HepG2 (cell line): Measurements from ENCODE around the gene TCAP. TPM values are rescaled to one million over a fixed set of nuclear protein-coding genes. Genes with fewer than 3 reads are reported as not detected.
A peak's percentile ranks its signal among the peaks of the same experiment; 100 is the strongest.

Experiments used
- ATAC-seq: fragments of 200-7000 bp; cut with Tn5 transposase; 3 replicates; pipeline ENCODE4 v1.9.1; 2020; ENCODE audit warnings: mild to moderate bottlenecking, moderate library complexity
- BruUV-seq: library from RNA; stranded (reverse); fragments of 400-500 nt; replicated peaks from 2 replicates; lab custom pipeline; 2021; lab: Mats Ljungman, UMichigan
- CTCF ChIA-PET: fragments of 300-600 bp; formaldehyde crosslinking; extraction: SDS; loops from one replicate; lab custom pipeline; 2021; ENCODE audit warnings: low total read pairs, inconsistent platforms, low intra/inter-chr PET ratio; lab: Yijun Ruan, JAX
- POLR2A ChIA-PET: fragments of 350-600 bp; sonication (Branson Sonifier 250); formaldehyde crosslinking; loops from one replicate; lab custom pipeline; 2020; ENCODE audit warnings: antibody characterized with exemption, inconsistent platforms; lab: Yijun Ruan, JAX
- DNase-seq: peaks from one replicate; pipeline ENCODE4 v3.0.0-alpha.2; 2015; ENCODE audit warnings: low spot score
- FAIRE-seq: peaks from 3 replicates; lab custom pipeline; 2011; peaks lifted over from hg19 to GRCh38; lab: Jason Lieb, UNC
- H2AFZ ChIP-seq: one replicate; pipeline ENCODE4 v1.6.1; 2011; ENCODE audit warnings: low read length, inconsistent platforms
- H3K27ac ChIP-seq: fragments of 300-600 bp; 3 replicates; pipeline ENCODE4 v1.8.0; 2011; ENCODE audit warnings: mixed run types, mild to moderate bottlenecking, mixed read lengths, low read length, inconsistent platforms; ENCODE audit not compliant: insufficient read depth; ENCODE audit errors: extremely low read length
- H3K27me3 ChIP-seq, 2 experiments: fragments of 200-600 bp in 1 of 2; 2 replicates in 1 of 2; 3 replicates in 1 of 2; pipeline versions ENCODE4 v1.6.0 to v1.8.0; 2011; ENCODE audit warnings: low read length in 2 of 2, mild to moderate bottlenecking in 2 of 2, moderate library complexity in 2 of 2, inconsistent platforms in 1 of 2; ENCODE audit not compliant: insufficient read depth in 2 of 2, control insufficient read depth in 1 of 2
- H3K36me3 ChIP-seq, 2 experiments: fragments of 200-600 bp in 1 of 2; replicated peaks in 1 of 2; 2 replicates in 1 of 2; 3 replicates in 1 of 2; pipeline versions ENCODE4 v1.5.1 to v1.8.0; 2011; ENCODE audit warnings: low read length in 2 of 2, inconsistent platforms in 1 of 2; ENCODE audit not compliant: insufficient read depth in 2 of 2, control insufficient read depth in 1 of 2
- H3K4me1 ChIP-seq: 2 replicates; pipeline ENCODE4 v1.5.1; 2012; ENCODE audit warnings: low read length, inconsistent platforms; ENCODE audit not compliant: insufficient read depth
- H3K4me2 ChIP-seq: 2 replicates; pipeline ENCODE4 v1.6.0; 2011; ENCODE audit warnings: low read depth, low read length, inconsistent platforms
- H3K4me3 ChIP-seq, 3 experiments: fragments of 200-600 bp in 1 of 3; sonication (generic), shearing (Covaris generic) in 1 of 3; replicated peaks in 1 of 3; 2 replicates each; pipeline ENCODE4 v1.5.1; 2011 to 2016; ENCODE audit warnings: low read length in 3 of 3, inconsistent platforms in 2 of 3, low read depth in 2 of 3, mild to moderate bottlenecking in 2 of 3, control low read depth in 1 of 3, mixed read lengths in 1 of 3; ENCODE audit not compliant: insufficient read depth in 1 of 3
- H3K79me2 ChIP-seq: one replicate; pipeline ENCODE4 v1.6.1; 2011; ENCODE audit warnings: low read length, inconsistent platforms; ENCODE audit not compliant: insufficient read depth
- H3K9ac ChIP-seq: 2 replicates; pipeline ENCODE4 v1.6.0; 2011; ENCODE audit warnings: mild to moderate bottlenecking, low read depth, low read length, inconsistent platforms; ENCODE audit not compliant: insufficient read depth
- H3K9me3 ChIP-seq: 2 replicates; pipeline ENCODE4 v1.5.1; 2012; ENCODE audit warnings: mild to moderate bottlenecking, low read length
- H4K20me1 ChIP-seq: 2 replicates; pipeline ENCODE4 v1.6.0; 2011; ENCODE audit warnings: inconsistent platforms, mild to moderate bottlenecking, low read length, moderate library complexity; ENCODE audit not compliant: insufficient read depth
- ASH2L ChIP-seq: fragments of 300-600, 200-600 bp; sonication (generic); IDR thresholded peaks from 2 replicates; pipeline ENCODE4 v1.7.0; 2017; ENCODE audit warnings: low read depth, mild to moderate bottlenecking, moderate library complexity, mixed read lengths, low read length; ENCODE audit not compliant: insufficient read length
- CBX1 ChIP-seq: IDR thresholded peaks from one replicate; pipeline ENCODE4 v1.6.1; 2016; ENCODE audit warnings: antibody characterized with exemption, low read depth
- GFI1 ChIP-seq: sonication (generic); formaldehyde crosslinking; IDR thresholded peaks from 2 replicates; pipeline ENCODE4 v1.5.0; 2020; ENCODE audit warnings: missing genetic modification reagents, mild to moderate bottlenecking, borderline replicate concordance
- KDM3A ChIP-seq: IDR thresholded peaks from 2 replicates; pipeline ENCODE4 v1.6.1; 2018; ENCODE audit warnings: low read depth, missing compliant biosample characterization
- NR2C2 ChIP-seq: sonication (generic); formaldehyde crosslinking; IDR thresholded peaks from 2 replicates; pipeline ENCODE4 v1.4.0; 2020; ENCODE audit warnings: missing genetic modification reagents, mild to moderate bottlenecking, moderate library complexity, borderline replicate concordance
- RBM22 ChIP-seq: fragments of 200-400 bp; formaldehyde crosslinking; optimal IDR thresholded peaks from 2 replicates; pipeline ENCODE3; 2017; ENCODE audit warnings: mild to moderate bottlenecking, low read length, moderate library complexity
- TCF12 ChIP-seq, 2 experiments: fragments of 450-650 bp in 1 of 2; sonication (generic) in 1 of 2; formaldehyde crosslinking in 1 of 2; IDR thresholded peaks; 2 replicates each; pipeline versions ENCODE4 v1.6.1 to v1.8.0; 2017 to 2022; ENCODE audit warnings: antibody characterized with exemption in 1 of 2, mild to moderate bottlenecking in 1 of 2, missing genetic modification reagents in 1 of 2, moderate library complexity in 1 of 2
- ZNF124 ChIP-seq: sonication (generic); formaldehyde crosslinking; IDR thresholded peaks from 2 replicates; pipeline ENCODE4 v1.4.0; 2020; ENCODE audit warnings: missing genetic modification reagents
- ZNF230 ChIP-seq: sonication (generic); formaldehyde crosslinking; IDR thresholded peaks from 2 replicates; pipeline ENCODE4 v1.4.0; 2020; ENCODE audit warnings: mild to moderate bottlenecking, missing genetic modification reagents
- ZNF616 ChIP-seq: sonication (generic); formaldehyde crosslinking; IDR thresholded peaks from 2 replicates; pipeline ENCODE4 v1.5.0; 2020; ENCODE audit warnings: low read depth, mild to moderate bottlenecking, missing genetic modification reagents
- ZNF850 ChIP-seq: sonication (generic); formaldehyde crosslinking; conservative IDR thresholded peaks from 2 replicates; pipeline ENCODE4 v1.9.0; 2021; ENCODE audit warnings: mild to moderate bottlenecking, missing genetic modification reagents
- WGBS: methylation state at CpG from one replicate; pipeline ENCODE4 v1.1.6; 2017; ENCODE audit warnings: low lambda C conversion rate; 5-methylcytosine and 5-hydroxymethylcytosine counted together
- in situ Hi-C: cut with HindIII; loops from 2 replicates; pipeline ENCODE4 v1.10.0; 2017; ENCODE audit warnings: low pct_unique_long_range_greater_than_20kb; ENCODE audit not compliant: extremely low pct_ligation_motif_present
- intact Hi-C: fragments of 100-400 bp; cut with micrococcal nuclease; formaldehyde crosslinking; loops from one replicate; pipeline ENCODE4 v1.10.0; 2022; ENCODE audit not compliant: unreplicated experiment
- polyA plus RNA-seq, 8 experiments: library from polyadenylated mRNA; depleted of rRNA in 3 of 8; stranded (reverse) in 7 of 8; unstranded in 1 of 8; fragments of >200 nt; fragmentation: Illumina TruSeq in 4 of 8; extraction: Trizol in 4 of 8; gene quantifications; 2 replicates each; pipeline versions ENCODE4 v1.2.1 to v1.2.3, GENCODE V29; 2011 to 2016; ENCODE audit warnings: low read depth in 4 of 8, missing spikeins in 1 of 8, mixed read lengths in 1 of 8; ENCODE audit not compliant: insufficient read depth in 1 of 8
- total RNA-seq, 5 experiments: library from RNA; depleted of rRNA; stranded (reverse); fragments of >200 nt; fragmentation: Illumina TruSeq; extraction: Trizol; gene quantifications; 2 replicates each; pipeline ENCODE4 v1.2.3, GENCODE V29; 2016; ENCODE audit warnings: low read depth in 1 of 5
- TF ChIP-seq, protein P1 (sequence below): sonication (generic); formaldehyde crosslinking; IDR thresholded peaks from 2 replicates; pipeline ENCODE4 v1.9.0; 2021; ENCODE audit warnings: missing genetic modification reagents, borderline replicate concordance
- TF ChIP-seq, protein P2 (sequence below): sonication (generic); formaldehyde crosslinking; IDR thresholded peaks from 2 replicates; pipeline ENCODE4 v1.8.1; 2023; ENCODE audit warnings: mild to moderate bottlenecking, inconsistent platforms, moderate library complexity, missing genetic modification reagents, borderline replicate concordance
- TF ChIP-seq, protein P3 (sequence below): sonication (generic); formaldehyde crosslinking; conservative IDR thresholded peaks from 2 replicates; pipeline ENCODE4 v1.4.0; 2020; ENCODE audit warnings: missing genetic modification reagents

TCAP gene
- total and polyA plus RNA-seq, 2 of the 13 experiments (the other 11 are each of a cell fraction or from before 2014, with no cell fraction given), result 0.24 to 0.65 TPM

DNA sequence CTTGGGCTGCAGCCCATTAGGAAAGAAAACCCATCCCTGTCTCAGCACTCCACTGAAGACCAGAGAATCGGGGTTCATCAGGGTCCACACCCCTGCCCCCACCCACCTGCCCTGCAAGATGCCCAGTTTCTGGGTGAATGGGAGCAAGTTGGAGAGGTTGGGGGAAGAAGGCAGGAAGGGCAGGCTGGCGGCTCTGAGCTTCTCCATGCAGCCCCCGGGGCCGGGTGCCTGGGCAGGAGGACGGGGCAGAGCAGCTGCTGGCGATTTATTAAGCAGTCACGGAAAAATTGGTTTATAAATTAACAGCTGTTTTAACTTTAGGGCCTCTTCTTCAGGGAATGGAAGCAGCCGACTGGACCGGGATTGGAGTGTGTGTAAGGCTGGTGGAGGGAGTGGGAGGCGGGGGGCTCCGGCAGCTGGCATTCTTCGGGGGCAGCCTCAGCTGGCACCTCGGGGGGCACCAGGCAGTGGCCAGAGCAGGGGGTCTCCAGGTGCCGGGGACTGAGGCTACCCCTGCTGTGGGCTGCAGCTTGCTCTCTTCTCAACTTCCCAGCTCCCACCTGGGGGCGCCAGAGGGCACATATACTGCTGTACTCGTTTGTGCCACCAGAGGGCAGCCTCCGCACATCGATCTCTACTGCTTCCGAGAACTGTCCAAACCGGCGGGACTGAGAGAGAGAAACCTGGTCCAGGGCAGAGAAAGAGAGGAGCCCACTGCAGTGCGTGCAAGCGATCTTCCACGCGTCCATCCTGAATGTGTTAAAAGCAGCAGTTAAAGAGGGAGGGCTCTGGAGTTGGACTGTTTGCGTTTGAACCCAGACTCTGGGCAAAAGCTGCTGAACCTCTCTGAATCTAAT, 43.4 kb upstream of the TCAP start (continued):
- peak; percentile 89; the same call in 1 of the 2 replicates for TF ChIP-seq KDM3A

DNA sequence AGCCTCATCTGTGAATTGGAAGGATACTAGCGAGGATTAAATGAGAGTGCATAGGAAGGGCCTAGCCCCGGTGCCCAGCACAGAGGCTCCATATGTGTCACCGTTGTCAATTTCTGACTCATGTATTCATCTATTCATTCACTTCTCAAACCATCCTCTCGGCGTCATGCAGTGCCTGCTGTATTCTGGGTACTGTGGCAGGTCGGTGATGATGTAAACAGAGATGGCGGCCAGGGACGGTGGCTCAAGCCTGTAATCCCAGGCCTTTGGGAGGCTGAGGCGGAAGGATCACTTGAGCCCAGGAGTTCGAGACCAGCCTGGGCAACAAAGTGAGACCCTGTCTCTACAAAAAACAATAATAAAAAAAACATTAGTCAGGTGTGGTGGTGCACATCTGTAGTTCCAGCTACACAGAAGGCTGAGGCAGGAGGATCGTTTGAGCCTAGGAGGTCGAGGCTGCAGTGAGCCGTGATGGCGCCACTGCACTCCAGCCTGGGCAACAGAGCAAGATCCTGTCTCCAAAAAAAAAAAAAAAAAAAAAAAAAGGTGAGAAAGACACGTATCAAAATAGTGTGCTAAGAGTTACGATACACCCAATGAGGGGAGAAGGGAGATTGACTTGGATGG, 42.7 kb upstream of the TCAP start:
- peaks cover 6 to 59% of the 10 kb centered on the region in 2 experiments for H3K27me3 ChIP-seq
- no peak overlapping the region for H3K4me3 ChIP-seq
- H3K9ac ChIP-seq, result no peak overlapping the region
- H3K27ac ChIP-seq, result no peak overlapping the region
- DNase-seq, result no peak
- H3K9me3 ChIP-seq, result no peaks in the 10 kb centered on the region
- FAIRE-seq, result no peak
- WGBS, result 38% methylated on average over 16 of the region's 16 CpGs
- intact Hi-C loops, result loop anchor here (1.0 to 2.0 kb wide), 5 partner anchors 12 to 132 kb away; partner anchors contain the start of gene PNMT
- H2AFZ ChIP-seq, result no peak overlapping the region
- peaks cover 54% of the 10 kb centered on the region for H3K4me1 ChIP-seq
- H3K4me2 ChIP-seq, result peak overlapping the region; percentile 52
- in situ Hi-C loops, result loop anchor here (5.0 kb wide), 3 partner anchors 50 to 130 kb away; no protein-coding TSS in a partner anchor
- no TSS peak for BruUV-seq
- ChIA-PET POLR2A (interaction anchor here (1.0 kb wide), 2 partner anchors 52 to 81 kb away, joined by 5 read pairs; no protein-coding TSS in a partner anchor), CTCF (interaction anchor here (0.5 to 5.7 kb wide), 18 partner anchors 8 to 231 kb away, joined by 3 to 136 read pairs (median 6); partner anchors contain the start of genes MIEN1, PNMT, STARD3 and TCAP)
- H3K79me2 ChIP-seq, result no peaks in the 10 kb centered on the region
- ATAC-seq, result no peak; the same call in 1 of the 3 replicates
- H3K36me3 ChIP-seq, result no peaks in the 10 kb centered on the region
- H4K20me1 ChIP-seq, result no peaks in the 10 kb centered on the region
- TF ChIP-seq, protein P1, sequence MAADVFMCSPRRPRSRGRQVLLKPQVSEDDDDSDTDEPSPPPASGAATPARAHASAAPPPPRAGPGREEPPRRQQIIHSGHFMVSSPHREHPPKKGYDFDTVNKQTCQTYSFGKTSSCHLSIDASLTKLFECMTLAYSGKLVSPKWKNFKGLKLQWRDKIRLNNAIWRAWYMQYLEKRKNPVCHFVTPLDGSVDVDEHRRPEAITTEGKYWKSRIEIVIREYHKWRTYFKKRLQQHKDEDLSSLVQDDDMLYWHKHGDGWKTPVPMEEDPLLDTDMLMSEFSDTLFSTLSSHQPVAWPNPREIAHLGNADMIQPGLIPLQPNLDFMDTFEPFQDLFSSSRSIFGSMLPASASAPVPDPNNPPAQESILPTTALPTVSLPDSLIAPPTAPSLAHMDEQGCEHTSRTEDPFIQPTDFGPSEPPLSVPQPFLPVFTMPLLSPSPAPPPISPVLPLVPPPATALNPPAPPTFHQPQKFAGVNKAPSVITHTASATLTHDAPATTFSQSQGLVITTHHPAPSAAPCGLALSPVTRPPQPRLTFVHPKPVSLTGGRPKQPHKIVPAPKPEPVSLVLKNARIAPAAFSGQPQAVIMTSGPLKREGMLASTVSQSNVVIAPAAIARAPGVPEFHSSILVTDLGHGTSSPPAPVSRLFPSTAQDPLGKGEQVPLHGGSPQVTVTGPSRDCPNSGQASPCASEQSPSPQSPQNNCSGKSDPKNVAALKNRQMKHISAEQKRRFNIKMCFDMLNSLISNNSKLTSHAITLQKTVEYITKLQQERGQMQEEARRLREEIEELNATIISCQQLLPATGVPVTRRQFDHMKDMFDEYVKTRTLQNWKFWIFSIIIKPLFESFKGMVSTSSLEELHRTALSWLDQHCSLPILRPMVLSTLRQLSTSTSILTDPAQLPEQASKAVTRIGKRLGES (CRISPR knock-in tag), result no peak
- TF ChIP-seq ASH2L (peak; percentile 5), ZNF230 (peak; percentile 10; the same call in 1 of the 2 replicates), ZNF850 (CRISPR knock-in tag) (0 out of 2 replicates have a peak, but pooled peaks have one; percentile 13), NR2C2 (0 out of 2 replicates have a peak, but pooled peaks have one; percentile 5), RBM22 (no peak), TCF12 (IDR thresholded peaks at IDR 0.05) (no peak), TCF12 (CRISPR knock-in tag; IDR thresholded peaks at IDR 0.05) (0 out of 2 replicates have a peak, but pooled peaks have one; percentile 37), GFI1 (CRISPR knock-in tag) (0 out of 2 replicates have a peak, but pooled peaks have one; percentile 5), ZNF616 (CRISPR knock-in tag) (0 out of 2 replicates have a peak, but pooled peaks have one; percentile 3), CBX1 (no peak), ZNF124 (CRISPR knock-in tag) (no peak)
- TF ChIP-seq, protein P2, sequence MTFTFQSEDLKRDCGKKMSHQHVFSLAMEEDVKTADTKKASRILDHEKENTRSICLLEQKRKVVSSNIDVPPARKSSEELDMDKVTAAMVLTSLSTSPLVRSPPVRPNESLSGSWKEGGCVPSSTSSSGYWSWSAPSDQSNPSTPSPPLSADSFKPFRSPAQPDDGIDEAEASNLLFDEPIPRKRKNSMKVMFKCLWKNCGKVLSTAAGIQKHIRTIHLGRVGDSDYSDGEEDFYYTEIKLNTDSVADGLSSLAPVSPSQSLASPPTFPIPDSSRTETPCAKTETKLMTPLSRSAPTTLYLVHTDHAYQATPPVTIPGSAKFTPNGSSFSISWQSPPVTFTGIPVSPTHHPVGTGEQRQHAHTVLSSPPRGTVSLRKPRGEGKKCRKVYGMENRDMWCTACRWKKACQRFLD, result peak; percentile 11; the same call in 1 of the 2 replicates
- TF ChIP-seq, protein P3, sequence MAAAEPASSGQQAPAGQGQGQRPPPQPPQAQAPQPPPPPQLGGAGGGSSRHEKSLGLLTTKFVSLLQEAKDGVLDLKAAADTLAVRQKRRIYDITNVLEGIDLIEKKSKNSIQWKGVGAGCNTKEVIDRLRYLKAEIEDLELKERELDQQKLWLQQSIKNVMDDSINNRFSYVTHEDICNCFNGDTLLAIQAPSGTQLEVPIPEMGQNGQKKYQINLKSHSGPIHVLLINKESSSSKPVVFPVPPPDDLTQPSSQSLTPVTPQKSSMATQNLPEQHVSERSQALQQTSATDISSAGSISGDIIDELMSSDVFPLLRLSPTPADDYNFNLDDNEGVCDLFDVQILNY, result no peak
